ENCODE measurements around the gene FCN3. TPM values are rescaled to one million over a fixed set of nuclear protein-coding genes. Genes with fewer than 3 reads are reported as not detected.
A peak's percentile ranks its signal among the peaks of the same experiment; 100 is the strongest.

Gene FCN3
- total and polyA plus RNA-seq, 9 of the 15 experiments (the other 6 are each of a cell fraction or from before 2014, with no cell fraction given): 0.49 TPM; not detected in 8

GRCh38 chr1:27365372-27366112 lies 9.1 kb downstream of the FCN3 start (continued):
- TF ChIP-seq HDAC3 (IDR thresholded peaks at IDR 0.05; ENCODE audit: borderline replicate concordance, partially characterized antibody): no peak
- no peak for TF ChIP-seq RFX1 (IDR thresholded peaks at IDR 0.05)
- TF ChIP-seq CREB5 (CRISPR knock-in tag; IDR thresholded peaks at IDR 0.05): no peak
- TF ChIP-seq LCOR (CRISPR knock-in tag; IDR thresholded peaks at IDR 0.05): no peak
- no peak for TF ChIP-seq ZNF830 (CRISPR knock-in tag; IDR thresholded peaks at IDR 0.05)
- no peak for TF ChIP-seq TGIF2 (CRISPR knock-in tag; IDR thresholded peaks at IDR 0.05)
- no peak for TF ChIP-seq KLF1 (tag; IDR thresholded peaks at IDR 0.05)
- no peak for TF ChIP-seq ATF1 (CRISPR knock-in tag; IDR thresholded peaks at IDR 0.05)
- TF ChIP-seq ATF1 (tag; IDR thresholded peaks at IDR 0.05): no peak
- no peak for TF ChIP-seq ZNF121 (CRISPR knock-in tag; conservative IDR thresholded peaks at IDR 0.05)
- peak; percentile 90 for TF ChIP-seq ETV1 (tag; conservative IDR thresholded peaks at IDR 0.05; ENCODE audit: low read depth)
- TF ChIP-seq, protein P1, sequence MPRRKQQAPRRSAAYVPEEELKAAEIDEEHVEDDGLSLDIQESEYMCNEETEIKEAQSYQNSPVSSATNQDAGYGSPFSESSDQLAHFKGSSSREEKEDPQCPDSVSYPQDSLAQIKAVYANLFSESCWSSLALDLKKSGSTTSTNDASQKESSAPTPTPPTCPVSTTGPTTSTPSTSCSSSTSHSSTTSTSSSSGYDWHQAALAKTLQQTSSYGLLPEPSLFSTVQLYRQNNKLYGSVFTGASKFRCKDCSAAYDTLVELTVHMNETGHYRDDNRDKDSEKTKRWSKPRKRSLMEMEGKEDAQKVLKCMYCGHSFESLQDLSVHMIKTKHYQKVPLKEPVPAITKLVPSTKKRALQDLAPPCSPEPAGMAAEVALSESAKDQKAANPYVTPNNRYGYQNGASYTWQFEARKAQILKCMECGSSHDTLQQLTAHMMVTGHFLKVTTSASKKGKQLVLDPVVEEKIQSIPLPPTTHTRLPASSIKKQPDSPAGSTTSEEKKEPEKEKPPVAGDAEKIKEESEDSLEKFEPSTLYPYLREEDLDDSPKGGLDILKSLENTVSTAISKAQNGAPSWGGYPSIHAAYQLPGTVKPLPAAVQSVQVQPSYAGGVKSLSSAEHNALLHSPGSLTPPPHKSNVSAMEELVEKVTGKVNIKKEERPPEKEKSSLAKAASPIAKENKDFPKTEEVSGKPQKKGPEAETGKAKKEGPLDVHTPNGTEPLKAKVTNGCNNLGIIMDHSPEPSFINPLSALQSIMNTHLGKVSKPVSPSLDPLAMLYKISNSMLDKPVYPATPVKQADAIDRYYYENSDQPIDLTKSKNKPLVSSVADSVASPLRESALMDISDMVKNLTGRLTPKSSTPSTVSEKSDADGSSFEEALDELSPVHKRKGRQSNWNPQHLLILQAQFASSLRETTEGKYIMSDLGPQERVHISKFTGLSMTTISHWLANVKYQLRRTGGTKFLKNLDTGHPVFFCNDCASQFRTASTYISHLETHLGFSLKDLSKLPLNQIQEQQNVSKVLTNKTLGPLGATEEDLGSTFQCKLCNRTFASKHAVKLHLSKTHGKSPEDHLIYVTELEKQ (CRISPR knock-in tag; IDR thresholded peaks at IDR 0.05): no peak
- TF ChIP-seq CTCFL (IDR thresholded peaks at IDR 0.05; ENCODE audit: borderline replicate concordance, insufficient read depth, low read depth, low read length, poor library complexity, severe bottlenecking): no peak
- no peak for TF ChIP-seq ZBTB8A (IDR thresholded peaks at IDR 0.05; ENCODE audit: partially characterized antibody)
- no peak for TF ChIP-seq ELF2 (CRISPR knock-in tag; IDR thresholded peaks at IDR 0.05)
- TF ChIP-seq ZNF184 (CRISPR knock-in tag; IDR thresholded peaks at IDR 0.05): no peak
- no peak for TF ChIP-seq ZKSCAN3 (CRISPR knock-in tag; IDR thresholded peaks at IDR 0.05)
- no peak for TF ChIP-seq POLR3A (IDR thresholded peaks at IDR 0.05; ENCODE audit: borderline replicate concordance, extremely low read depth, insufficient read depth, insufficient read length)
- no peak for TF ChIP-seq ZNF695 (CRISPR knock-in tag; IDR thresholded peaks at IDR 0.05)
- TF ChIP-seq CBFA2T2 (conservative IDR thresholded peaks at IDR 0.05): no peak
- no peak for TF ChIP-seq STAG1 (CRISPR knock-in tag; IDR thresholded peaks at IDR 0.05; ENCODE audit: borderline replicate concordance)
- no peak for TF ChIP-seq BACH1 (tag; IDR thresholded peaks at IDR 0.05)
